Measurements from ENCODE around the gene CSTB.

CSTB gene

GRCh38 chr21:43809853-43810504 lies 33.9 kb upstream of the CSTB start:
- H3K27ac ChIP-seq (replicated peaks; ENCODE audit: low read length): no peak overlapping the region
- WGBS, 2 donors (ENCODE audit: extremely low coverage in 2 of 2, insufficient read length in 2 of 2, insufficient replicate concordance in 1 of 2): no CpG with 5 or more reads among the region's 26 CpGs
- peaks cover 0 to 2% of the 10 kb centered on the region in 2 donors for H3K9me3 ChIP-seq (replicated peaks in 1 of 2; ENCODE audit: control insufficient read depth in 2 of 2, insufficient read depth in 1 of 2, low read depth in 1 of 2, low read length in 2 of 2)
- peak overlapping the region; percentile 84 for H2BK5ac ChIP-seq (ENCODE audit: low read length)
- H3K36me3 ChIP-seq (replicated peaks in 1 of 2; ENCODE audit: control insufficient read depth in 2 of 2, insufficient read depth in 2 of 2, low read length in 2 of 2): peaks cover 7 to 11% of the 10 kb centered on the region in 2 donors
- H3K4me2 ChIP-seq (ENCODE audit: insufficient read depth, low read length, poor library complexity, severe bottlenecking): no peak overlapping the region
- no peak overlapping the region for H3K4ac ChIP-seq (ENCODE audit: low read length)
- H3K14ac ChIP-seq (ENCODE audit: low read length): peak overlapping the region; percentile 38
- no peak overlapping the region for H4K91ac ChIP-seq (ENCODE audit: low read depth, low read length, poor library complexity)
- peaks cover 11 to 13% of the 10 kb centered on the region in 2 donors for H3K4me1 ChIP-seq (ENCODE audit: control insufficient read depth in 2 of 2, insufficient read depth in 1 of 2, low read depth in 1 of 2, low read length in 2 of 2)
- no peak overlapping the region for H2AFZ ChIP-seq (ENCODE audit: low read length)
- H3K27me3 ChIP-seq (ENCODE audit: control insufficient read depth in 3 of 3, insufficient read depth in 3 of 3, low read depth in 1 of 3, low read length in 3 of 3): no peaks in the 10 kb centered on the region
- H2BK15ac ChIP-seq (ENCODE audit: low read length): peak overlapping the region; percentile 67
- H4K8ac ChIP-seq (ENCODE audit: low read depth, low read length): no peak overlapping the region
- H3K79me1 ChIP-seq (ENCODE audit: low read depth, low read length): peaks cover 7% of the 10 kb centered on the region
- H3K9ac ChIP-seq (ENCODE audit: low read depth, low read length, poor library complexity): no peak overlapping the region
- DNase-seq (ENCODE audit: low spot score): no peak
- H2AK5ac ChIP-seq (ENCODE audit: low read depth, low read length): peak overlapping the region; percentile 97
- no peak overlapping the region for H3K18ac ChIP-seq (ENCODE audit: low read length)
- H3K23ac ChIP-seq (ENCODE audit: low read depth, low read length, poor library complexity): peak overlapping the region; percentile 58
- no peak overlapping the region for H3K4me3 ChIP-seq (ENCODE audit: low read length in 2 of 2)
- no peak overlapping the region for H2BK120ac ChIP-seq (ENCODE audit: low read depth, low read length)
- peak overlapping the region; percentile 41 for H2BK12ac ChIP-seq (ENCODE audit: low read length)

- no peak for DNase-seq (ENCODE audit: low spot score)
- Histone ChIP-seq H2BK5ac (ENCODE audit: low read length) (peak overlapping the region; percentile 84), H3K23ac (ENCODE audit: low read depth, low read length, poor library complexity) (peak overlapping the region; percentile 81), H3K27me3 (ENCODE audit: control insufficient read depth in 3 of 3, insufficient read depth in 3 of 3, low read depth in 1 of 3, low read length in 3 of 3) (no peaks in the 10 kb centered on the region), H3K18ac (ENCODE audit: low read length) (peak overlapping the region; percentile 27), H2BK120ac (ENCODE audit: low read depth, low read length) (no peak overlapping the region), H2AFZ (ENCODE audit: low read length) (no peak overlapping the region), H4K8ac (ENCODE audit: low read depth, low read length) (no peak overlapping the region), H4K91ac (ENCODE audit: low read depth, low read length, poor library complexity) (no peak overlapping the region), H3K36me3 (replicated peaks in 1 of 2; ENCODE audit: control insufficient read depth in 2 of 2, insufficient read depth in 2 of 2, low read length in 2 of 2) (peaks cover 9 to 16% of the 10 kb centered on the region in 2 donors), H3K4me1 (ENCODE audit: control insufficient read depth in 2 of 2, insufficient read depth in 1 of 2, low read depth in 1 of 2, low read length in 2 of 2) (peaks cover 7% of the 10 kb centered on the region in 2 donors), H3K4me2 (ENCODE audit: insufficient read depth, low read length, poor library complexity, severe bottlenecking) (no peak overlapping the region), H3K4me3 (ENCODE audit: low read length in 2 of 2) (no peak overlapping the region), H3K79me1 (ENCODE audit: low read depth, low read length) (peaks cover 7% of the 10 kb centered on the region), H3K9me3 (replicated peaks in 1 of 2; ENCODE audit: control insufficient read depth in 2 of 2, insufficient read depth in 1 of 2, low read depth in 1 of 2, low read length in 2 of 2) (peaks cover 0 to 2% of the 10 kb centered on the region in 2 donors), H2BK15ac (ENCODE audit: low read length) (no peak overlapping the region), H3K14ac (ENCODE audit: low read length) (no peak overlapping the region), H2BK12ac (ENCODE audit: low read length) (no peak overlapping the region), H3K9ac (ENCODE audit: low read depth, low read length, poor library complexity) (no peak overlapping the region), H3K4ac (ENCODE audit: low read length) (no peak overlapping the region), H2AK5ac (ENCODE audit: low read depth, low read length) (no peak overlapping the region), H3K27ac (replicated peaks; ENCODE audit: low read length) (no peak overlapping the region)
- WGBS, 2 donors (ENCODE audit: extremely low coverage in 2 of 2, insufficient read length in 2 of 2, insufficient replicate concordance in 1 of 2): no CpG with 5 or more reads among the region's 16 CpGs
Measured at GRCh38 chr21:43809346-43809799, 33.3 kb upstream of the CSTB start.

- no peak overlapping the region for H3K18ac ChIP-seq (ENCODE audit: low read length)
- no peak overlapping the region for H3K27ac ChIP-seq (replicated peaks; ENCODE audit: low read length)
- peaks cover 12 to 21% of the 10 kb centered on the region in 2 donors for H3K36me3 ChIP-seq (replicated peaks in 1 of 2; ENCODE audit: control insufficient read depth in 2 of 2, insufficient read depth in 2 of 2, low read length in 2 of 2)
- no peak overlapping the region for H4K8ac ChIP-seq (ENCODE audit: low read depth, low read length)
- no peak overlapping the region for H3K9ac ChIP-seq (ENCODE audit: low read depth, low read length, poor library complexity)
- no peak overlapping the region for H3K14ac ChIP-seq (ENCODE audit: low read length)
- H3K4me3 ChIP-seq (ENCODE audit: low read length in 2 of 2): no peak overlapping the region
- no peak overlapping the region for H4K91ac ChIP-seq (ENCODE audit: low read depth, low read length, poor library complexity)
- DNase-seq (ENCODE audit: low spot score): no peak
- no peaks in the 10 kb centered on the region for H3K27me3 ChIP-seq (ENCODE audit: control insufficient read depth in 3 of 3, insufficient read depth in 3 of 3, low read depth in 1 of 3, low read length in 3 of 3)
- no peak overlapping the region for H2AK5ac ChIP-seq (ENCODE audit: low read depth, low read length)
- no peak overlapping the region for H3K4ac ChIP-seq (ENCODE audit: low read length)
- no peak overlapping the region for H2BK5ac ChIP-seq (ENCODE audit: low read length)
- no peak overlapping the region for H2AFZ ChIP-seq (ENCODE audit: low read length)
- peaks cover 6% of the 10 kb centered on the region in 2 donors for H3K4me1 ChIP-seq (ENCODE audit: control insufficient read depth in 2 of 2, insufficient read depth in 1 of 2, low read depth in 1 of 2, low read length in 2 of 2)
- H2BK12ac ChIP-seq (ENCODE audit: low read length): no peak overlapping the region
- WGBS, 2 donors (ENCODE audit: extremely low coverage in 2 of 2, insufficient read length in 2 of 2, insufficient replicate concordance in 1 of 2): no CpG with 5 or more reads among the region's 22 CpGs
- no peak overlapping the region for H2BK120ac ChIP-seq (ENCODE audit: low read depth, low read length)
- no peak overlapping the region for H3K23ac ChIP-seq (ENCODE audit: low read depth, low read length, poor library complexity)
- H3K79me1 ChIP-seq (ENCODE audit: low read depth, low read length): peaks cover 7% of the 10 kb centered on the region
- no peak overlapping the region for H3K4me2 ChIP-seq (ENCODE audit: insufficient read depth, low read length, poor library complexity, severe bottlenecking)
- H3K9me3 ChIP-seq (replicated peaks in 1 of 2; ENCODE audit: control insufficient read depth in 2 of 2, insufficient read depth in 1 of 2, low read depth in 1 of 2, low read length in 2 of 2): peaks cover 0 to 2% of the 10 kb centered on the region in 2 donors
- H2BK15ac ChIP-seq (ENCODE audit: low read length): no peak overlapping the region
Measured at GRCh38 chr21:43808832-43809251, 32.7 kb upstream of the CSTB start.

- no peak overlapping the region for H3K4ac ChIP-seq (ENCODE audit: low read length)
- peak overlapping the region; percentile 71 for H3K14ac ChIP-seq (ENCODE audit: low read length)
- no peak overlapping the region for H3K9ac ChIP-seq (ENCODE audit: low read depth, low read length, poor library complexity)
- H2BK15ac ChIP-seq (ENCODE audit: low read length): no peak overlapping the region
- no peak overlapping the region for H3K18ac ChIP-seq (ENCODE audit: low read length)
- H3K36me3 ChIP-seq (replicated peaks in 1 of 2; ENCODE audit: control insufficient read depth in 2 of 2, insufficient read depth in 2 of 2, low read length in 2 of 2): peaks cover 15 to 26% of the 10 kb centered on the region in 2 donors
- no peak overlapping the region for H2BK5ac ChIP-seq (ENCODE audit: low read length)
- DNase-seq (ENCODE audit: low spot score): no peak
- no peak overlapping the region for H3K4me3 ChIP-seq (ENCODE audit: low read length in 2 of 2)
- no peak overlapping the region for H3K23ac ChIP-seq (ENCODE audit: low read depth, low read length, poor library complexity)
- H3K4me2 ChIP-seq (ENCODE audit: insufficient read depth, low read length, poor library complexity, severe bottlenecking): no peak overlapping the region
- peaks cover 6% of the 10 kb centered on the region in 2 donors for H3K4me1 ChIP-seq (ENCODE audit: control insufficient read depth in 2 of 2, insufficient read depth in 1 of 2, low read depth in 1 of 2, low read length in 2 of 2)
- H3K27ac ChIP-seq (replicated peaks; ENCODE audit: low read length): no peak overlapping the region
- H4K91ac ChIP-seq (ENCODE audit: low read depth, low read length, poor library complexity): no peak overlapping the region
- H3K27me3 ChIP-seq (ENCODE audit: control insufficient read depth in 3 of 3, insufficient read depth in 3 of 3, low read depth in 1 of 3, low read length in 3 of 3): no peaks in the 10 kb centered on the region
- H2BK12ac ChIP-seq (ENCODE audit: low read length): no peak overlapping the region
- no peak overlapping the region for H2AFZ ChIP-seq (ENCODE audit: low read length)
- no peak overlapping the region for H2BK120ac ChIP-seq (ENCODE audit: low read depth, low read length)
- H4K8ac ChIP-seq (ENCODE audit: low read depth, low read length): no peak overlapping the region
- peaks cover 0 to 2% of the 10 kb centered on the region in 2 donors for H3K9me3 ChIP-seq (replicated peaks in 1 of 2; ENCODE audit: control insufficient read depth in 2 of 2, insufficient read depth in 1 of 2, low read depth in 1 of 2, low read length in 2 of 2)
- H2AK5ac ChIP-seq (ENCODE audit: low read depth, low read length): no peak overlapping the region
- peaks cover 9% of the 10 kb centered on the region for H3K79me1 ChIP-seq (ENCODE audit: low read depth, low read length)
- no CpG with 5 or more reads among the region's 18 CpGs for WGBS, 2 donors (ENCODE audit: extremely low coverage in 2 of 2, insufficient read length in 2 of 2, insufficient replicate concordance in 1 of 2)
Measured at GRCh38 chr21:43808367-43808766, 32.3 kb upstream of the CSTB start.
